NCI-H1694 treated with DMSO at 0.1 percent for 48 hours (cell line): Measurements from ENCODE around the gene VPS35L.
A peak's percentile ranks its signal among the peaks of the same experiment; 100 is the strongest.
"Not testable (repeated sequence)": the region's sequence is repeated elsewhere in the genome, so short reads cannot be mapped to it uniquely, and the experiment has no call there.

Experiments
- DNase-seq: peaks from one replicate; lab custom pipeline; 2025; lab: John Stamatoyannopoulos, UW

The VPS35L gene

DNA sequence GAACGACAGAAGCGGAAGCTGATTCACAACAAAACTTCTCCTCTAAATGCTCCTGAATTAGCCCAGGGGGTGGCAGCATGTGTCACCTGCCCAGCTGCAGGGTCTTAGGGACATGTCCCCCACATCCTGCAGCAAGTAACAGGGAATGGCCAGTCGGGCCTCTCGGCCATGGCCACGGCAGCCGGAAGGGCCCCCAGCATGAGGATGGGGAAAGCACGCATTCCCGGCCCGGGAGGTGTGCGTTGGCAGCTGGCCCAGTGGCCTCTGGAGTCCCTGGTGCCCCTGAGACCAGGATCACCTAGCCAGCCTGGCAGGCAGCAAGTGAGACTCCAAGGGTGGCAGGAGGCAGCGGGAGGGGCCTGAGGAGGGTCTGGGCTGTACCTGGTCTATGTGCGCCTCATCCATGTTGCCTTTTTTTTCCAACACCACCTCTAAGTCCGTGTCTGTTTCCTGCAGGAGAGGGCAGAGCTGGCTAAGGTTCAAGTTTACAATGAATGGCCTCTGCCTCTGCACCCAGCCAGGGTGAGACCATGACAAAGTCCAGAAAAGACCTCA, 155.6 kb downstream of the VPS35L start:
- DNase-seq = no peak

- no peak for DNase-seq
Measured at GRCh38 chr16:19711643-19712042, 156.1 kb downstream of the VPS35L start.

DNA sequence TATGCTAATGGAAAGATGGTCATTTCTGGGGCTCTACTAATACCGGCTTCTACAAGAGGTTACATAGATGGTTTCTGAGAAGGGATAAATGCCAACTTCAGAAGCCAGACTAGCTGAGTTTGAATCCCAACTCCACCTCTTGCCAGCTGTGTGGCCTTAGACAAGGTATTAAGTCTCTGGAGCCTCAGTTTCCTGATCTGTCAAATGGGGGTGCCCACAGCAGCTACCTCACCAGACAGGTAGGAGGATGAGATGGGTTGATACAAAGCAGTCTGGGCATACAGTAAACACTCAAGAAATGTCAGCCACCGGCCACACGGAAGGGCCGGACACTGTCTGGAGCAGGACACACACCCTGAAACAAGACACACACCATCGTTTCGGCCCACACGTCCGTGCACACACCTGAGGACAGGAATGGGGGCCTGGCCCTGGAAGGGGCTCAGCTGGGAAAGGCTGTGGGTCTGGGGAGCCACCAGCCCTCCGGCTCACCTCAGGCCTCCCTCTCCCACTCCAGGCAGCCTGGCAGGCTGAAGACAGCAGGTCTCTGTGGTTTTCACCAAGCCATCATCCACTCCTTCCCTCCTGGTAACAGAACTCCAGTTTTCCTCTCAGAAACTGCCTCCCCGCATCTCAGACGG, 157.0 kb downstream of the VPS35L start:
- DNase-seq = no peak

GRCh38 chr16:19713697-19714096, 158.2 kb downstream of the VPS35L start:
- DNase-seq = no peak

- no peak for DNase-seq
Measured at GRCh38 chr16:19715566-19715965, 160.1 kb downstream of the VPS35L start.

DNA sequence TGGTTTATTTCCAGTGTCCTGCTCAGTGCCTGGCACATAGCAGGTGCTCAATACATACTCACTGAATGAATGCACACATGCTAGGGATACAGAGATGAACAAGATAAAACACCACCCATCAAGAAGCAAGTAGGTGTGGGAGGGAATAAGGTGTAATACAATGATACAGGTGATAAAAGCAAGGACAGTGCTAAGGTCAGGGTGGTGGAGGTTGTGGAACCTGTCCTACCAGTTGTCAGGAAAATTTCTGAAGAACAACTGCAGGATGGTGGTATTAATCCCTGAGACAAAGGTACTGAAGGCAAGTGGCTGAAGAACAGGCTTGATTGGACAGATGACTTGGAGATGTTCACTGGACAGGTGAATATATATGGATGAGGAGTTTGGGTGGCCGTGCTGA, 160.7 kb downstream of the VPS35L start:
- no peak for DNase-seq

DNA sequence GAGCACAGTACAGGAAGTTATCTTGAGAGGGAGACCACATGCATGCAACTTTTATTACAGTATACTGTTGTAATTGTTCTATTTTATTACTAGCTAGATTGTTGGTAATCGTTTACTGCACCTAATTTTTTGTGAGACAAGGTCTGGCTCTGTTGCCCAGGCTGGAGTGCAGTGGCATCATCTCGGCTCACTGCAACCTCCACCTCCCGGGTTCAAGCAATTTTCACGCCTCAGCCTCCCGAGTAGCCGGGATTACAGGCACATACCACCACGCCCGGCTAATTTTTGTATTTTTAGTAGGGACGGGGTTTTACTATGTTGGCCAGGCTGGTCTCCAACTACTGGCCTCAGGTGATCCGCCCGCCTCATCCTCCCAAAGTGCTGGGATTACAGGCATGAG, 161.2 kb downstream of the VPS35L start:
- DNase-seq = not testable (repeated sequence)

DNA sequence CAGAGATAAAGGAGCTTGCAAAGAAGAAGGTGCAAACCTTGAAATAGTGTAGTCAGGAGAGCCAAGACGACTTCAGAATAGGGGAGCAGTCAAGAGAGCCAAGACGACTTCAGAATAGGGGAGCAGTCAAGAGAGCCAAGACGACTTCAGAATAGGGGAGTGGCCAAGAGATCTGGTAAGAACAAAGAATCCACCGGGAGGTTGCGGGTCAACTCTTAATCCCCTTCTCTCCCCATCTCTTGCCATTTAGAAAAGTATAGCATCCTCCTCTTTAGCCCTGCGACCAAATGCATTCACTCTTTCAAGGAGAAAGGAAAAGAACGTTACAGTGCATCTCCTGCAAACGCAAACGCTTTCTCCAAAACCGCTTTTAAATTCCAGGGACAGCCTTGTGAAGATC, 161.8 kb downstream of the VPS35L start:
- DNase-seq = no peak

- peak; percentile 61 for DNase-seq
Measured at GRCh38 chr16:19717741-19718623, 162.5 kb downstream of the VPS35L start, which contains the start of the genes IQCK and KNOP1. TSS of gene IQCK (plus strand) at chr16:19718271. CDS start at chr16:19718307, 36 bp downstream. TSS of gene KNOP1 (minus strand) at chr16:19718227. CDS start at chr16:19715035, 3,192 bp downstream.

DNA sequence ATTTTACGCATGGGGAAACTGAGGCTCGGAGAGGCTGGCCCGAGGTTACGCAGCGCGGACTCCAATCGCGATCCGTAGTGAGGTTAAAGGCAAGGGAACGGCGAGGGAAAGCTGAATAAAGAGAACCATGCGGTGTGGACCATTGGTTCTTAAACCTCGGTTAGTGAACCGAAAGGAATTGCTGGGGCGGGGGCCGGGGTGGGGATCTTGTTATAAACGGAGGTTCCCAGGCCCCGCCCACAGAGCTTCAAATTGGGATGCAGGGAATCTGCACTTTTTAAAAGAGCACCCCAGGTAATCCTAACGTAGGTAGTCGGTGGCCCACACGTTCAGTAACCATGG, 163.1 kb downstream of the VPS35L start:
- no peak for DNase-seq

- no peak for DNase-seq
Measured at GRCh38 chr16:19722269-19722952, 166.9 kb downstream of the VPS35L start.

GRCh38 chr16:19722981-19723380, 167.5 kb downstream of the VPS35L start:
- no peak for DNase-seq

GRCh38 chr16:19728636-19728965, 173.1 kb downstream of the VPS35L start:
- DNase-seq = no peak

GRCh38 chr16:19733551-19733950, 178.0 kb downstream of the VPS35L start:
- no peak for DNase-seq

DNA sequence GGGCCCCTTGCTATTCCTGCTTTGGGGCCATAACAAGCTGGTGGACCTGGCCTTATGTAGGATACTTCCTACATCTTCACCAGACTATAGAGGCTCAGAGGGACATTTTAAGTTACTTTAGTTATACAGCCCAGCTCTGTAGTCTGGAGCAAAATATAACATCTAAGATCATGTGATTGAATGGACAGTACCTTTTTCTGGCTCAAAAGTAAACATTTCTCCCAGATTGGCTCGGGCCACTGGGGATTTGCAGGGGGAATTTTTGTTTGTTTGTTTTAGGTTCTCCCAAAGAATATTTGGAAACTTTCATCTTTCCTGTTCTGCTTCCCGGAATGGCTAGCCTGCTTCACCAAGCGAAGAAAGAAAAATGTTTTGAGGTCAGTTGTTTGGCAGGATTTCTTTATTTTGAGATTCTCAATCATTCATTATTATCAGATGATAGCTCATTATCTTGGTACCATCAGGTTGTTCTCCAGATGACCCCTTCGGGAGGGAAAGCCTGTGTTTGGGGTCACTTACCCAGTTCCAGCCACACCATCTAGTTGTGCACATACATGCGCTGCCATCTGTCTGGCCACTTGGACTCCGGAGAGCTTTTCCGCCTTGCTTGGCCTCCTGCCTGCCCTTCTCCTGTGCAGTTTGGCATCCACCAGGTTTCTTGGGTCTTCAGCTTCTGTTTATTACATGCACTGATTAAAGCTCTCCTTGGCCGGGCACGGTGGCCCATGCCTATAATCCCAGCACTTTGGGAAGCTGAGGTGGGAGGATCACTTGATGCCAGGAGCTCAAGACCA, 179.8 kb downstream of the VPS35L start:
- DNase-seq = no peak

- no peak for DNase-seq
Measured at GRCh38 chr16:19737306-19738038, 182.0 kb downstream of the VPS35L start.

GRCh38 chr16:19741354-19741753, 185.9 kb downstream of the VPS35L start:
- no peak for DNase-seq

- DNase-seq = no peak
Measured at GRCh38 chr16:19743816-19744159, 188.3 kb downstream of the VPS35L start.

DNA sequence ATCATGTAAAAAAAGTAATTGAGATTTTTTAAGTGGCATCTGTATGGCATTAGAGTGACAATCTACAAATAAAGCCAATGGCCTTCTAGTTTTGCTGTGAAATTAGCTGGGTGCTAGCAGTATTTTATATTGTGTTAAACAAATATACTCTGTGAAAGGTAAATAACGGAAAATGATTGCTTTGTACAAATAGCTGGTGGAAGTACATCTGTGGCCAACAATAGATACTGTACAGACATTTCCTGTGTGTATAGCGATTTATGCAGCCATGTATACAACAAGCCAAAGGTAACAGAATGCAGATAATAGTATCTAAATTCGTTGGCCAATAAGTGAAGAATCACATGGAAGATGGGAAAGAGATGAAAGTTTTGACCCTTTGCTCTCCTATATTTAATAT, 189.2 kb downstream of the VPS35L start:
- no peak for DNase-seq

GRCh38 chr16:19745286-19746010, 189.9 kb downstream of the VPS35L start:
- DNase-seq = no peak

- DNase-seq = no peak
Measured at GRCh38 chr16:19746561-19746960, 191.1 kb downstream of the VPS35L start.
